Neural cell (in vitro differentiated cells): ENCODE data around the gene KLHL15. TPM values are rescaled to one million over a fixed set of nuclear protein-coding genes. Genes with fewer than 3 reads are reported as not detected.

ENCODE experiments used
- H2AFZ ChIP-seq: fragments of 200-600, 300-800 bp; sonication (generic), shearing (Covaris generic); 2 replicates; pipeline ENCODE4 v1.6.0; 2014; ENCODE audit warnings: low read depth, mild to moderate bottlenecking, antibody characterized with exemption, low read length, moderate library complexity
- H3F3A ChIP-seq: fragments of 200-600 bp; shearing (Covaris generic); 2 replicates; pipeline ENCODE4 v1.6.1; 2016; ENCODE audit warnings: mild to moderate bottlenecking, moderate library complexity, mixed read lengths, antibody characterized with exemption, low read length; ENCODE audit not compliant: insufficient read depth, poor library complexity, severe bottlenecking
- H3K27ac ChIP-seq: fragments of 200-600, 300-800 bp; sonication (generic), shearing (Covaris generic); 2 replicates; pipeline ENCODE4 v1.5.1; 2014; ENCODE audit warnings: mild to moderate bottlenecking, low read length, moderate library complexity
- H3K27me3 ChIP-seq: fragments of 300-800, 200-600 bp; sonication (generic), shearing (Covaris generic); 2 replicates; pipeline ENCODE4 v1.6.0; 2014; ENCODE audit warnings: mild to moderate bottlenecking, low read depth, low read length, moderate library complexity; ENCODE audit not compliant: insufficient read depth
- H3K36me3 ChIP-seq: fragments of 300-800, 200-600 bp; sonication (generic), shearing (Covaris generic); 2 replicates; pipeline ENCODE4 v1.5.1; 2014; ENCODE audit warnings: mild to moderate bottlenecking, antibody characterized with exemption, low read length, moderate library complexity; ENCODE audit not compliant: insufficient read depth
- H3K4me2 ChIP-seq: fragments of 300-800, 200-600 bp; sonication (generic), shearing (Covaris generic); 2 replicates; pipeline ENCODE4 v1.6.0; 2014; ENCODE audit warnings: mild to moderate bottlenecking, low read length
- H3K4me3 ChIP-seq: fragments of 300-800, 200-600 bp; sonication (generic), shearing (Covaris generic); 2 replicates; pipeline ENCODE4 v1.5.1; 2014; ENCODE audit warnings: mild to moderate bottlenecking, low read length, moderate library complexity
- H3K79me2 ChIP-seq: fragments of 200-600 bp; shearing (Covaris generic); replicated peaks from 2 replicates; pipeline ENCODE4 v1.6.0; 2014; ENCODE audit warnings: mild to moderate bottlenecking, low read length, moderate library complexity; ENCODE audit not compliant: insufficient read depth
- H3K9ac ChIP-seq: fragments of 300-800, 200-600 bp; sonication (generic), shearing (Covaris generic); 2 replicates; pipeline ENCODE4 v1.6.1; 2016; ENCODE audit warnings: mild to moderate bottlenecking, low read length, mixed read lengths
- H3K9me2 ChIP-seq: fragments of 200-600 bp; shearing (Covaris generic); 2 replicates; pipeline ENCODE4 v1.6.1; 2016; ENCODE audit warnings: mild to moderate bottlenecking, low read length, mixed read lengths; ENCODE audit not compliant: insufficient read depth
- H3K9me3 ChIP-seq: fragments of 200-600, 300-800 bp; sonication (generic), shearing (Covaris generic); 2 replicates; pipeline ENCODE4 v1.6.1; 2016; ENCODE audit warnings: mild to moderate bottlenecking, mixed run types, low read length, moderate library complexity, mixed read lengths
- H4K20me1 ChIP-seq: fragments of 200-600 bp; shearing (Covaris generic); 2 replicates; pipeline ENCODE4 v1.6.1; 2016; ENCODE audit warnings: mild to moderate bottlenecking, mixed run types; ENCODE audit not compliant: insufficient read depth
- EP300 ChIP-seq: fragments of 450-650 bp; conservative IDR thresholded peaks from 2 replicates; pipeline ENCODE4 v1.6.1; 2014; ENCODE audit warnings: antibody characterized with exemption, mild to moderate bottlenecking, moderate library complexity; ENCODE audit not compliant: poor library complexity, severe bottlenecking
- EZH2 ChIP-seq: fragments of 200-600, 300-800 bp; shearing (Covaris generic), sonication (generic); IDR thresholded peaks from 2 replicates; pipeline ENCODE4 v1.6.1; 2014; ENCODE audit warnings: antibody characterized with exemption, low read length, borderline replicate concordance, mild to moderate bottlenecking; ENCODE audit not compliant: insufficient read depth, poor library complexity, severe bottlenecking
- MXI1 ChIP-seq: fragments of 450-650 bp; conservative IDR thresholded peaks from 2 replicates; pipeline ENCODE4 v1.6.1; 2014; ENCODE audit warnings: antibody characterized with exemption, mild to moderate bottlenecking; ENCODE audit not compliant: poor library complexity, severe bottlenecking
- POLR2AphosphoS5 ChIP-seq: IDR thresholded peaks from 2 replicates; pipeline ENCODE4 v1.6.1; 2012
- RAD21 ChIP-seq: fragments of 450-650 bp; conservative IDR thresholded peaks from 2 replicates; pipeline ENCODE4 v1.6.1; 2014; ENCODE audit warnings: antibody characterized with exemption, mild to moderate bottlenecking, moderate library complexity
- SMC3 ChIP-seq: fragments of 450-650 bp; conservative IDR thresholded peaks from 2 replicates; pipeline ENCODE4 v1.6.1; 2014; ENCODE audit warnings: antibody characterized with exemption, mild to moderate bottlenecking, moderate library complexity; ENCODE audit not compliant: poor library complexity
- TAF1 ChIP-seq: IDR thresholded peaks from 2 replicates; pipeline ENCODE4 v1.6.1; 2012; ENCODE audit warnings: low read depth
- polyA plus RNA-seq: library from polyadenylated mRNA; depleted of rRNA; stranded (reverse); fragments of >200 nt; gene quantifications from 2 replicates; pipeline ENCODE4 v1.2.3, GENCODE V29; 2014
- TF ChIP-seq, protein P1 (sequence below): IDR thresholded peaks from 2 replicates; pipeline ENCODE4 v1.6.1; 2012; ENCODE audit warnings: borderline replicate concordance
- TF ChIP-seq, protein P2 (sequence below): fragments of 450-650 bp; IDR thresholded peaks from 2 replicates; pipeline ENCODE4 v1.5.1; 2014; ENCODE audit warnings: antibody characterized with exemption, mild to moderate bottlenecking, moderate library complexity; ENCODE audit not compliant: poor library complexity, severe bottlenecking

KLHL15 gene
- polyA plus RNA-seq, 1 donor from 2014 or later, result 12.9 TPM

GRCh38 chrX:24012266-24012665 lies 14.7 kb downstream of the KLHL15 start:
- Histone ChIP-seq H3K9me2 (no peaks in the 10 kb centered on the region), H3K27ac (no peak overlapping the region), H3K79me2 (no peaks in the 10 kb centered on the region), H3K9ac (no peak overlapping the region), H3F3A (no peaks in the 10 kb centered on the region), H4K20me1 (no peaks in the 10 kb centered on the region), H3K27me3 (no peaks in the 10 kb centered on the region), H3K9me3 (no peaks in the 10 kb centered on the region), H3K4me2 (no peak overlapping the region), H2AFZ (no peak overlapping the region), H3K4me3 (no peak overlapping the region), H3K36me3 (no peaks in the 10 kb centered on the region)
- TF ChIP-seq POLR2AphosphoS5 (no peak), TAF1 (no peak), EZH2 (no peak), EP300 (no peak)

- TF ChIP-seq TAF1 (no peak), EZH2 (no peak), SMC3 (no peak), EP300 (no peak), RAD21 (no peak), POLR2AphosphoS5 (no peak), MXI1 (no peak)
- TF ChIP-seq, protein P1, sequence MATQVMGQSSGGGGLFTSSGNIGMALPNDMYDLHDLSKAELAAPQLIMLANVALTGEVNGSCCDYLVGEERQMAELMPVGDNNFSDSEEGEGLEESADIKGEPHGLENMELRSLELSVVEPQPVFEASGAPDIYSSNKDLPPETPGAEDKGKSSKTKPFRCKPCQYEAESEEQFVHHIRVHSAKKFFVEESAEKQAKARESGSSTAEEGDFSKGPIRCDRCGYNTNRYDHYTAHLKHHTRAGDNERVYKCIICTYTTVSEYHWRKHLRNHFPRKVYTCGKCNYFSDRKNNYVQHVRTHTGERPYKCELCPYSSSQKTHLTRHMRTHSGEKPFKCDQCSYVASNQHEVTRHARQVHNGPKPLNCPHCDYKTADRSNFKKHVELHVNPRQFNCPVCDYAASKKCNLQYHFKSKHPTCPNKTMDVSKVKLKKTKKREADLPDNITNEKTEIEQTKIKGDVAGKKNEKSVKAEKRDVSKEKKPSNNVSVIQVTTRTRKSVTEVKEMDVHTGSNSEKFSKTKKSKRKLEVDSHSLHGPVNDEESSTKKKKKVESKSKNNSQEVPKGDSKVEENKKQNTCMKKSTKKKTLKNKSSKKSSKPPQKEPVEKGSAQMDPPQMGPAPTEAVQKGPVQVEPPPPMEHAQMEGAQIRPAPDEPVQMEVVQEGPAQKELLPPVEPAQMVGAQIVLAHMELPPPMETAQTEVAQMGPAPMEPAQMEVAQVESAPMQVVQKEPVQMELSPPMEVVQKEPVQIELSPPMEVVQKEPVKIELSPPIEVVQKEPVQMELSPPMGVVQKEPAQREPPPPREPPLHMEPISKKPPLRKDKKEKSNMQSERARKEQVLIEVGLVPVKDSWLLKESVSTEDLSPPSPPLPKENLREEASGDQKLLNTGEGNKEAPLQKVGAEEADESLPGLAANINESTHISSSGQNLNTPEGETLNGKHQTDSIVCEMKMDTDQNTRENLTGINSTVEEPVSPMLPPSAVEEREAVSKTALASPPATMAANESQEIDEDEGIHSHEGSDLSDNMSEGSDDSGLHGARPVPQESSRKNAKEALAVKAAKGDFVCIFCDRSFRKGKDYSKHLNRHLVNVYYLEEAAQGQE, result no peak
- TF ChIP-seq, protein P2, sequence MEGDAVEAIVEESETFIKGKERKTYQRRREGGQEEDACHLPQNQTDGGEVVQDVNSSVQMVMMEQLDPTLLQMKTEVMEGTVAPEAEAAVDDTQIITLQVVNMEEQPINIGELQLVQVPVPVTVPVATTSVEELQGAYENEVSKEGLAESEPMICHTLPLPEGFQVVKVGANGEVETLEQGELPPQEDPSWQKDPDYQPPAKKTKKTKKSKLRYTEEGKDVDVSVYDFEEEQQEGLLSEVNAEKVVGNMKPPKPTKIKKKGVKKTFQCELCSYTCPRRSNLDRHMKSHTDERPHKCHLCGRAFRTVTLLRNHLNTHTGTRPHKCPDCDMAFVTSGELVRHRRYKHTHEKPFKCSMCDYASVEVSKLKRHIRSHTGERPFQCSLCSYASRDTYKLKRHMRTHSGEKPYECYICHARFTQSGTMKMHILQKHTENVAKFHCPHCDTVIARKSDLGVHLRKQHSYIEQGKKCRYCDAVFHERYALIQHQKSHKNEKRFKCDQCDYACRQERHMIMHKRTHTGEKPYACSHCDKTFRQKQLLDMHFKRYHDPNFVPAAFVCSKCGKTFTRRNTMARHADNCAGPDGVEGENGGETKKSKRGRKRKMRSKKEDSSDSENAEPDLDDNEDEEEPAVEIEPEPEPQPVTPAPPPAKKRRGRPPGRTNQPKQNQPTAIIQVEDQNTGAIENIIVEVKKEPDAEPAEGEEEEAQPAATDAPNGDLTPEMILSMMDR, result no peak
- no peaks in the 10 kb centered on the region for H3K79me2 ChIP-seq
These were observed 21.1 kb downstream of the KLHL15 start for GRCh38 chrX:24005867-24006266.

DNA sequence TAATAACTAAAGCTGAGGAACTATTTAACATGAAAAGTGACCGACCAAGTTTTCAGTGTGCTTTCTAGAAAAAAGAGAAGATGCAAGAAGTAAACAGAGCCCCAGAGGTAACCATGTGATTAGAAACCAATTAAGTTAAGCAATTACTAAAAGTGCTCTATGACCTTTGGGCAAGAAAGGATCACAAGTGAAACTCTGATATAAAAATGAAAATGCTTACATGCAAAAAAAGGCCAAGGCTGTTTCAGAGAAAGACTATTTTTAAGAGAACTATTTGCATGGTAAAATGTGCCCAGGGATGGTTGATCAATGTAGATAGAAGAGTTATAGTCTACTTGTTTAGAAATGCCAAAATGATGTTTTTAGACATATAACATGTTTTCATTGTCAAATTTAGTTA lies 22.0 kb downstream of the KLHL15 start:
- Histone ChIP-seq H3F3A (no peaks in the 10 kb centered on the region), H3K27ac (no peak overlapping the region), H3K9me3 (no peaks in the 10 kb centered on the region), H3K4me3 (no peak overlapping the region), H3K4me2 (no peak overlapping the region), H3K79me2 (no peaks in the 10 kb centered on the region), H3K9ac (no peak overlapping the region), H2AFZ (no peak overlapping the region), H3K36me3 (no peaks in the 10 kb centered on the region), H3K27me3 (no peaks in the 10 kb centered on the region), H4K20me1 (no peaks in the 10 kb centered on the region), H3K9me2 (no peaks in the 10 kb centered on the region)
- no peak for TF ChIP-seq EZH2
- no peak for TF ChIP-seq MXI1
- TF ChIP-seq, protein P1, result no peak
- no peak for TF ChIP-seq EP300
- TF ChIP-seq, protein P2, result no peak
- TF ChIP-seq TAF1, result no peak
- no peak for TF ChIP-seq RAD21
- TF ChIP-seq POLR2AphosphoS5, result no peak
- TF ChIP-seq SMC3, result no peak

More at GRCh38 chrX:24005867-24006266, 21.1 kb downstream of the KLHL15 start:
- Histone ChIP-seq H3K9me2 (no peaks in the 10 kb centered on the region), H3K27me3 (no peaks in the 10 kb centered on the region), H3K27ac (no peak overlapping the region), H3K9me3 (no peaks in the 10 kb centered on the region), H3F3A (no peaks in the 10 kb centered on the region), H3K36me3 (no peaks in the 10 kb centered on the region), H2AFZ (no peak overlapping the region), H3K4me2 (no peak overlapping the region), H3K9ac (no peak overlapping the region), H4K20me1 (no peaks in the 10 kb centered on the region), H3K4me3 (no peak overlapping the region)
